ENCODE results near the gene HOXC5. TPM values are rescaled to one million over a fixed set of nuclear protein-coding genes. Genes with fewer than 3 reads are reported as not detected.
"Not testable (repeated sequence)": the region's sequence is repeated elsewhere in the genome, so short reads cannot be mapped to it uniquely, and the experiment has no call there.

The HOXC5 gene
- total RNA-seq, 5 donors from 2014 or later (not counting 1 experiment from before 2014, with no cell fraction given), result not detected

DNA sequence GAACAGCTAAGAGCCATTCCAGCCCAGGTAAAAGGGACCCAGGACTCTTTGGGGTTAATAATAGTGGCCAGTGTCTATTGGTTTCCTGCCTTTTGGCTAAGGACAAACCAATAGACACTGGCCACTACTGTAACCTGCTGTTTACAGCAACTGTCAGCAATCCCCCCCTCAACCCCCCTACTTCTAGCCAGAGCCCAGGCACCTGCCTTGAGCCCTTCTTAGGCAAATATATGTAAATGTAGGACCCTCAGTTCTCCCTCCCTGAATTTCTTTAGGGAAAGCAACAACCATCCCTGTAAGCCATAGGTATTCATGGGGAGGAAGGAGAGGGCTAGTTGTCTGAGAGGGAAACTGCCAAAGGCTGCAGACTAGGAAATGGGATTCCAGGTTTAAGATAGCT is 43.1 kb downstream of the HOXC5 start:
- Histone ChIP-seq H3K4me1 (ENCODE audit: control insufficient read depth in 1 of 2, extremely low read depth in 1 of 2, insufficient read depth in 2 of 2, low read length in 2 of 2) (peaks cover 0 to 7% of the 10 kb centered on the region in 2 experiments), H3K9me3 (no peaks in the 10 kb centered on the region), H3K4me3 (ENCODE audit: control insufficient read depth in 1 of 2, extremely low read depth in 1 of 2, low read length in 1 of 2) (no peak overlapping the region), H3K36me3 (ENCODE audit: control insufficient read depth in 2 of 2, extremely low read depth in 1 of 2, insufficient read depth in 1 of 2, low read length in 1 of 2) (no peaks in the 10 kb centered on the region), H3K27ac (ENCODE audit: low read length) (no peak overlapping the region), H3K27me3 (replicated peaks in 1 of 2; ENCODE audit: control insufficient read depth in 2 of 2, extremely low read depth in 1 of 2, insufficient read depth in 2 of 2, low read length in 1 of 2) (peaks cover 3 to 5% of the 10 kb centered on the region in 2 experiments)
- peaks cover 5 to 15% (median 10%) of the 10 kb centered on the region in 3 donors for H3K4me1 Mint-ChIP-seq
- ChIA-PET POLR2A (no interaction called here), CTCF (no interaction called here)
- ATAC-seq (replicated peaks in 1 of 4) (no peak), DNase-seq (no peak)
- no peaks in the 10 kb centered on the region for H3K9me3 Mint-ChIP-seq
- no peak overlapping the region for H3K4me3 Mint-ChIP-seq
- H3K27me3 Mint-ChIP-seq, result peaks cover 10 to 18% of the 10 kb centered on the region in 2 donors
- no peak overlapping the region for H3K27ac Mint-ChIP-seq
- no peaks in the 10 kb centered on the region for H3K36me3 Mint-ChIP-seq

GRCh38 chr12:54077843-54078242 is 45.0 kb downstream of the HOXC5 start:
- DNase-seq; ATAC-seq (replicated peaks in 1 of 4); POLR2A ChIA-PET; H3K9me3 ChIP-seq; H3K27ac Mint-ChIP-seq; H3K9me3 Mint-ChIP-seq; H3K4me3 ChIP-seq (ENCODE audit: control insufficient read depth in 1 of 2, extremely low read depth in 1 of 2, low read length in 1 of 2); H3K36me3 Mint-ChIP-seq; H3K27ac ChIP-seq (ENCODE audit: low read length); H3K27me3 ChIP-seq (replicated peaks in 1 of 2; ENCODE audit: control insufficient read depth in 2 of 2, extremely low read depth in 1 of 2, insufficient read depth in 2 of 2, low read length in 1 of 2); H3K36me3 ChIP-seq (ENCODE audit: control insufficient read depth in 2 of 2, extremely low read depth in 1 of 2, insufficient read depth in 1 of 2, low read length in 1 of 2); H3K4me3 Mint-ChIP-seq: not testable (repeated sequence)
- Mint-ChIP-seq H3K27me3 (peaks cover 3 to 13% of the 10 kb centered on the region in 2 donors), H3K4me1 (peaks cover 19 to 31% (median 25%) of the 10 kb centered on the region in 3 donors)
- CTCF ChIA-PET, result interaction anchor here in 1 of 2 donors (0.6 kb wide), 1 partner anchor 119 kb away, joined by 3 read pairs; no protein-coding TSS in a partner anchor
- peaks cover under 1 to 18% of the 10 kb centered on the region in 2 experiments for H3K4me1 ChIP-seq (ENCODE audit: control insufficient read depth in 1 of 2, extremely low read depth in 1 of 2, insufficient read depth in 2 of 2, low read length in 2 of 2)
- WGBS (ENCODE audit: insufficient coverage), result 67% methylated on average over 4 of the region's 10 CpGs

DNA sequence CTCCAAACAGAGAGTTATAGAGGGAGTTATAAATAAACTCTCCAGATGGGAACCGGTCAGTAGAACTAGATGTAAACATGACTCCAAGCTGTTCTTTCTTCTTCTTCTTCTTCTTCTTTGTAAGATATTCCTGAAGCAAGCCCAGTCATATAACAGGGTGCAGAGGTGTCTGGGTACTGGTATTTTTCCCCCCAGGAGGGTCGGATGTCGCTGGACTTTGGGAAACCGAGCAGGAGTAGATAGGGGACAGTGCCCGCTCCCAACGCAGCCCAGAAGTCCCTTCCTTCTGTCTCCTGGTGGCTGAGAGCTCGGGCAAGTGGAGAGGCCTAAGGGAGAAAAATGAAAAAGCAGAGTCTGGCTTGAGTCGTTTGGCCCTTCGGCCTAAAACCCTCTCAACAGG is 46.3 kb downstream of the HOXC5 start:
- CTCF ChIA-PET; H3K36me3 ChIP-seq (ENCODE audit: control insufficient read depth in 2 of 2, extremely low read depth in 1 of 2, insufficient read depth in 1 of 2, low read length in 1 of 2); ATAC-seq (replicated peaks in 1 of 4); H3K36me3 Mint-ChIP-seq; H3K27ac ChIP-seq (ENCODE audit: low read length); H3K9me3 Mint-ChIP-seq; DNase-seq; H3K27me3 ChIP-seq (replicated peaks in 1 of 2; ENCODE audit: control insufficient read depth in 2 of 2, extremely low read depth in 1 of 2, insufficient read depth in 2 of 2, low read length in 1 of 2); H3K9me3 ChIP-seq; H3K4me3 ChIP-seq (ENCODE audit: control insufficient read depth in 1 of 2, extremely low read depth in 1 of 2, low read length in 1 of 2); POLR2A ChIA-PET: not testable (repeated sequence)
- H3K4me1 ChIP-seq (ENCODE audit: control insufficient read depth in 1 of 2, extremely low read depth in 1 of 2, insufficient read depth in 2 of 2, low read length in 2 of 2), result peaks cover 6 to 30% of the 10 kb centered on the region in 2 experiments
- Mint-ChIP-seq H3K4me1 (peaks cover 25 to 42% (median 36%) of the 10 kb centered on the region in 3 donors), H3K27ac (peak overlapping the region; percentile 8 to 28), H3K27me3 (peaks cover 3 to 13% of the 10 kb centered on the region in 2 donors), H3K4me3 (peak overlapping the region in 1 of 3 donors; percentile 10)
- WGBS (ENCODE audit: insufficient coverage), result 88% methylated on average over 4 of the region's 9 CpGs

DNA sequence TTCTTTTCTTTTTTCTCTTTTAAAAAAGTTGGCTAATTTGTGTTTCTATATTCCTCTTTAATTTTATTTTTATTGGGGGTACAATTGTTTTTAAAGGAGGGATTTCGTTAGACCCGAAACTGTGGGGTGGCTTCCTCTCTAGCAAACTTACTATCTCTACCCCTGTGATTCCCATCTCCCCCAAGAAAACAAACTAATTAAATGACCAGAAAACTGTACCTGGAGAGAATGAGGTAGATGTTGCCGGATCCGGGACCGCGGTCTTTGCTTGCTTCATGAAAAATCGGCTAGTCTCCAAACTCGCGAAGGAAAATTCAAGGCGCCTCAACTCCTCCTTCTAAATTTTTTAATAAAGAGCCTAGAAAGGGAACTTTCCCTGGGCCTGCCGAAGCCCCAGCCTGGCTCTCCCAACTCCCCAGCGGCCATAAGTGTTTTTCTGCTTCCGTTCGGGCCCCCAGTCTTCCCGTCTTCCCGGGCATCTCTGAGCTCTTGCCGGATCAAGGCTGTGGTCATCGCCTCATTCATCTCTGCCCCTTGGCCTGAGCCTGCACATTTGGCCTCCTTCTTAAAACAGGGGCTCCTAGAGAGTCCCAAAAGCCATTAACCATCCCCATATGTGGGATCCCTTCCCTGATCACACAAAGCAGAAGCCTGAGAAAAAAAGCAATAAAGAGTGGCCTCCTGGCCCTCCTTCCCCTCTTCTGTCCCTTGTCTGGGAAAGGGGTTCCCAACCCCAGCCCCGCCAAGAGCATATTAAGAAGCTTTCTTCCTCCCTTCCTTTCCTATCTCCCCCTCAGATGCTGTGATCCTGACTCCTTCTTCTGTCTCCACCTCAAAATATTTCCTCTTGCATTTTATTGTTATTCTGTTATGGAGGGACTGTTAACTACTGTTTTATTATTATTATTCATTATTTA is 47.4 kb downstream of the HOXC5 start:
- DNase-seq; H3K36me3 Mint-ChIP-seq; H3K9me3 ChIP-seq; H3K27me3 Mint-ChIP-seq; ATAC-seq (replicated peaks in 1 of 4); CTCF ChIA-PET; H3K27me3 ChIP-seq (replicated peaks in 1 of 2; ENCODE audit: control insufficient read depth in 2 of 2, extremely low read depth in 1 of 2, insufficient read depth in 2 of 2, low read length in 1 of 2); POLR2A ChIA-PET; H3K9me3 Mint-ChIP-seq; H3K36me3 ChIP-seq (ENCODE audit: control insufficient read depth in 2 of 2, extremely low read depth in 1 of 2, insufficient read depth in 1 of 2, low read length in 1 of 2); H3K27ac ChIP-seq (ENCODE audit: low read length); H3K4me3 ChIP-seq (ENCODE audit: control insufficient read depth in 1 of 2, extremely low read depth in 1 of 2, low read length in 1 of 2): not testable (repeated sequence)
- H3K27ac Mint-ChIP-seq, result peak overlapping the region; percentile 33 to 96
- peaks cover 6 to 30% of the 10 kb centered on the region in 2 experiments for H3K4me1 ChIP-seq (ENCODE audit: control insufficient read depth in 1 of 2, extremely low read depth in 1 of 2, insufficient read depth in 2 of 2, low read length in 2 of 2)
- peak overlapping the region; percentile 4 to 94 (median 14) for H3K4me3 Mint-ChIP-seq
- 95% methylated on average over 9 of the region's 19 CpGs for WGBS (ENCODE audit: insufficient coverage)
- peaks cover 25 to 42% (median 36%) of the 10 kb centered on the region in 3 donors for H3K4me1 Mint-ChIP-seq

DNA sequence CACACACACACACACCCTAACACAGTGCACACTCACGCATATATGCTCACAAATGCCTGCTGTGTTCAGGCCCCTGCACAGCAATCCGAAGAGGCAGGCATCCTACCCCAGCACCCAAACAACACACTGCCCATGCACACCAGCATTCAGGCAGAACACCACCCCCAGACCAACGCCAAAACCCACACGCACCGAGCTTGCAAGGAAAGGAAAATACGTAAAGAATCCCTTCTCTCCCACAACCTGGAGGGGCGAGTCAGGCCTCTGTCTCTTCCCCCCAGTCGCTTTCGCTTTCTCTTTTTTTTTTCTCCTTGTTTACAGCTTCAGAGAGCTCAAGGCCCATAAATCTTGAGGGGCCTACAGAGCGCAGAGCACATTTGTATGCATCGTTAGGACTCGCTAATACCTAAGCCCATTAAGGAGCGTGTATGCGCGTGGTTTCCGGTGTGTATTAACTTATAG is 48.2 kb downstream of the HOXC5 start:
- ATAC-seq (replicated peaks in 1 of 4); POLR2A ChIA-PET: not testable (repeated sequence)
- CTCF ChIA-PET, result interaction anchor here in 1 of 2 donors (0.6 kb wide), 1 partner anchor 49 kb away, joined by 3 read pairs; no protein-coding TSS in a partner anchor

GRCh38 chr12:54081581-54082396 is 48.9 kb downstream of the HOXC5 start:
- Histone ChIP-seq H3K4me3 (ENCODE audit: control insufficient read depth in 1 of 2, extremely low read depth in 1 of 2, low read length in 1 of 2) (peak overlapping the region; percentile 40 to 51), H3K4me1 (ENCODE audit: control insufficient read depth in 1 of 2, extremely low read depth in 1 of 2, insufficient read depth in 2 of 2, low read length in 2 of 2) (peaks cover 6 to 30% of the 10 kb centered on the region in 2 experiments), H3K27ac (ENCODE audit: low read length) (peak overlapping the region; percentile 65)
- peaks cover 0 to 13% of the 10 kb centered on the region in 2 donors for H3K27me3 Mint-ChIP-seq
- H3K9me3 ChIP-seq; H3K9me3 Mint-ChIP-seq; ATAC-seq (replicated peaks in 1 of 4); H3K36me3 Mint-ChIP-seq; H3K36me3 ChIP-seq (ENCODE audit: control insufficient read depth in 2 of 2, extremely low read depth in 1 of 2, insufficient read depth in 1 of 2, low read length in 1 of 2); H3K27me3 ChIP-seq (replicated peaks in 1 of 2; ENCODE audit: control insufficient read depth in 2 of 2, extremely low read depth in 1 of 2, insufficient read depth in 2 of 2, low read length in 1 of 2): not testable (repeated sequence)
- WGBS (ENCODE audit: insufficient coverage), result 0% methylated on average over 18 of the region's 35 CpGs
- H3K4me1 Mint-ChIP-seq, result peaks cover 25 to 42% (median 36%) of the 10 kb centered on the region in 3 donors
- peak in 20 of 35 experiments; percentile 1 to 49 (median 17) for DNase-seq
- H3K4me3 Mint-ChIP-seq, result peak overlapping the region; percentile 84 to 94 (median 86)
- peak overlapping the region; percentile 93 to 96 for H3K27ac Mint-ChIP-seq
- CTCF ChIA-PET, result interaction anchor here in 1 of 2 donors (0.6 kb wide), 2 partner anchors 50 to 55 kb away, joined by 3 to 4 read pairs; no protein-coding TSS in a partner anchor
- POLR2A ChIA-PET, result interaction anchor here in 1 of 2 donors (0.7 kb wide), 1 partner anchor 15 kb away, joined by 9 read pairs; no protein-coding TSS in a partner anchor

More for the DNA sequence above, 48.2 kb downstream of the HOXC5 start:
- not testable (repeated sequence) for H3K36me3 Mint-ChIP-seq; H3K27me3 Mint-ChIP-seq; H3K27me3 ChIP-seq (replicated peaks in 1 of 2; ENCODE audit: control insufficient read depth in 2 of 2, extremely low read depth in 1 of 2, insufficient read depth in 2 of 2, low read length in 1 of 2); H3K36me3 ChIP-seq (ENCODE audit: control insufficient read depth in 2 of 2, extremely low read depth in 1 of 2, insufficient read depth in 1 of 2, low read length in 1 of 2); H3K9me3 ChIP-seq; H3K9me3 Mint-ChIP-seq
- H3K4me1 ChIP-seq (ENCODE audit: control insufficient read depth in 1 of 2, extremely low read depth in 1 of 2, insufficient read depth in 2 of 2, low read length in 2 of 2), result peaks cover 6 to 30% of the 10 kb centered on the region in 2 experiments
- Mint-ChIP-seq H3K4me3 (peak overlapping the region; percentile 84 to 94 (median 86)), H3K4me1 (peaks cover 25 to 42% (median 36%) of the 10 kb centered on the region in 3 donors), H3K27ac (peak overlapping the region; percentile 93 to 96)
- H3K4me3 ChIP-seq (ENCODE audit: control insufficient read depth in 1 of 2, extremely low read depth in 1 of 2, low read length in 1 of 2), result peak overlapping the region in 1 of 2 donors; percentile 40
- WGBS (ENCODE audit: insufficient coverage), result 18% methylated on average over 5 of the region's 16 CpGs
- H3K27ac ChIP-seq (ENCODE audit: low read length), result peak overlapping the region; percentile 65
- peak in 30 of 35 experiments; percentile 1 to 55 (median 18) for DNase-seq

All from T-cell (primary cell).